NOMO-1 treated with DMSO at 0.1 percent for 48 hours (cell line): ENCODE data around the gene OLAH.
A peak's percentile ranks its signal among the peaks of the same experiment; 100 is the strongest.
"Not testable (repeated sequence)": the region's sequence is repeated elsewhere in the genome, so short reads cannot be mapped to it uniquely, and the experiment has no call there.

Source experiments
- DNase-seq: peaks from one replicate; lab custom pipeline; 2025; ENCODE audit not compliant: unreplicated experiment; lab: John Stamatoyannopoulos, UW

Gene OLAH

DNA sequence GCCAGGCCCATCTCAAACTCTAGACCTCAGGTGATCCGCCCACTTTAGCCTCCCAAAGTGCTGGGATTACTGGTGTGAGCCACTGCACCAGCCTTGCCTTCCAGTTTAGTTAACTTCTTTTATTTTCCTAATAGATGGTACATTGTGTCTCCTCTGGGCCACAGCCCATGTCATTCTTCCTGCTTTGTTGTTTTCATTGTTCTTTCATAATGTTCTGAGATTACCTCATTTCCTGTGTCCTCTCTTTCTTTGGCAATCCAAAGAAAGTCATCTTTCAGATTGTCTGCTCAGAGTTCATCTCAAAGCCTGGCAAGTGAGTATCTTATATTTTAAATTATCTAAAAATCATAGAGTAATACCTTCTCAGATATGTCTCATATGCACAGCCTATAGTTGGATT lies at the start of gene OLAH:
Gene OLAH (plus strand): TSS at position 270 of the 400 bp plus-strand sequence. CDS start 3,346 bp downstream, outside the sequence.
- peak; percentile 48 for DNase-seq

- no peak for DNase-seq
These were observed 47.7 kb upstream of the OLAH start for GRCh38 chr10:14995964-14996565.

GRCh38 chr10:15013530-15013929 lies 30.2 kb upstream of the OLAH start:
- not testable (repeated sequence) for DNase-seq

- DNase-seq, result no peak
These were observed 28.3 kb upstream of the OLAH start for GRCh38 chr10:15015451-15015850.

DNA sequence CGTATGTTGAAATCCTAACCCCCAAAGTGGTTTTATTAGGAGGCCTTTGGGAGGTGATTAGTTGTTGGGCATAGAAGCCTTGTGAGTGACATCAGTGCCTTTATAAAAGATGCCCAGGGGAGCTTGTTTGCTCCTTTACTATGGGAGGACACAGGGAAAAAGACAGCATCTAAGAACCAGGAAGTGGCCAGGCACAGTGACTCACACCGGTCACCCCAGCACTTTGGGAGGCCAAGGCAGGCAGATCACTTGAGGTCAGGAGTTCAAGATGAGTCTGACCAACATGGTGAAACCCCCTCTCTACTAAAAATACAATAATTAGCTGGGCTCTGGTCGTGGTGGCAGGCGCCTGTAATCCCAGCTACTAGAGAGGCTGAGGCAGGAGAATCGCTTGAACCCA lies 22.8 kb upstream of the OLAH start:
- DNase-seq, result peak; percentile 20

- DNase-seq, result not testable (repeated sequence)
These were observed 20.7 kb upstream of the OLAH start for GRCh38 chr10:15023079-15023478.

GRCh38 chr10:15024017-15025004 lies 19.4 kb upstream of the OLAH start:
- not testable (repeated sequence) for DNase-seq

GRCh38 chr10:15025040-15025439 lies 18.7 kb upstream of the OLAH start:
- peak; percentile 20 for DNase-seq

- DNase-seq, result no peak
These were observed 16.0 kb upstream of the OLAH start for GRCh38 chr10:15027741-15028140.

DNA sequence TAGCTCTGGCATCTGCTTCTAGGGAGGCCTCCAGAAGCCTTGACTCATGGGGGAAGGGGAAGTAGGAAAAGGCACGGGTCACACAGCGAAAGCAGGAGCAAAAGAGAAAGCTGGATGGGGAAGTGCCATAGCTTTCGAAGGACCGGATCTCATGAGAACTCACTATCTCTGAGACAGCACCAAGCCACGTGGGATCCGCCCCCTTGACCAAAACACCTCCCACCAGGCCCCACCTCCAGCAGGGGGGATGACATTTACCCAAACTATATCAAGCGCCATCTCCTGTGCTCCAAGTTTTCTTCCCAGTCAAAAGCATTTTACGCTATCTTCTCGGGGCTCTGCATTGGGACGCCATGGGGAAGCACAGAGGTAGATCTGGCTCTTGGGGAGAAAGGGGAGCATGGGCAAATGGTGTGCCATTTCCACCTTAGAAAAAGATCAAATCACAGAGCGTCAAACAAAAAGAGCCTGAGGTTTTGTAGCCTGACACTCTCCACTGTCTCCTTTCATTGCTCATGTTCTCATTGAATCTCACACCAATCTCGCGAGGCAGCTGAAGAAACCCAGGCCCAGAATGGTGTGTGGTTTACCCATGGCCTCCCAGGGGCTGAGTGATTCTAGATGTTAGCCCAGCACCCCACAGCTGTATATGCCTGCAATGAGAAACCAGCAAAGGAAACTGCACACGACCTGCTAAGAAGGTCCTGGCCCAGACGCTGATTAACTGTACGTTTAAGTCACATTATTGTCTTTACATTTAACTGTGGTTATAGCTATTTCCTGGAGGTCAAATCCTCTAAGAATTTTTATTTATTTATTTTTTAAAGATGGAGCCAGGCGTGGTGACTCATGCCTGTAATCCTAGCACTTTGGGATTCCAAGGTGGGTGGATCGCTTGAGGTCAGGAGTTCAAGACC lies 8.1 kb upstream of the OLAH start:
- DNase-seq, result peak; percentile 91

DNA sequence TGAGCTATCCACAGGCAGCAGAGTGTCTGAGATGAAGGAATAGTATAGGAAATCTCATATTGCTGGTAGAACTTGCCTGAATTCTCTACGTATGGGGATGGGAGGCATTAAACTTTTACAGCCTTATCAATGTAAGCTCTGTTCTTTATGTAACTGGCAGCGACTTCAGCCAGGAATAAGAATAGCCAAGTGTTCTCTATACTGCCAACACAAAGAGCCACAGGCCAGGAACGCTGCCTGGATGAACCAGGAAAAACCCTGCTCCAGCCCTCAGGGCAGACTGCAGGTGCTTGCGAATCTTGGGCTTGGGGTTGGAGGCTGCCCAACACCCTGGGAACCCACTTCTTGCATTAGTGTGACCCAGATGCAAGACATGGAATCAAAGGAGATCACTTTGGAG lies 6.1 kb upstream of the OLAH start:
- no peak for DNase-seq

GRCh38 chr10:15038416-15038815 lies 5.3 kb upstream of the OLAH start:
- DNase-seq, result no peak

GRCh38 chr10:15045380-15045779 lies 1.6 kb downstream of the OLAH start:
- DNase-seq, result no peak

- no peak for DNase-seq
These were observed 2.9 kb downstream of the OLAH start for GRCh38 chr10:15046626-15047025.

DNA sequence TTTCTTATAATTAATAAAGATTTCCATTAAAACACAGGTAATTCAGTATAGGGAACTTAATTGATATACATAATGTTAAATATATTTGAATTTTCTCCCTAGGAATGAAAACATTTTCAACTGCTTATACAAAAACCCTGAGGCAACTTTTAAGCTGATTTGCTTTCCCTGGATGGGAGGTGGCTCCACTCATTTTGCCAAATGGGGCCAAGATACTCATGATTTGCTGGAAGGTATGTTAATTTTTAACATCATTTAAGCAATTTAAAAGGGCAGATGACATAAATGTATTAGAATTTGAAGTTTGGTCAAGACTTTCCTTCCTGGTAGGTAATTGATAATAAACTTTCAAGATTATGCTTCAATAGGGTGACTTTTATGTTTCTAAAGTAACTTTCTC lies 5.8 kb downstream of the OLAH start:
- DNase-seq, result no peak

DNA sequence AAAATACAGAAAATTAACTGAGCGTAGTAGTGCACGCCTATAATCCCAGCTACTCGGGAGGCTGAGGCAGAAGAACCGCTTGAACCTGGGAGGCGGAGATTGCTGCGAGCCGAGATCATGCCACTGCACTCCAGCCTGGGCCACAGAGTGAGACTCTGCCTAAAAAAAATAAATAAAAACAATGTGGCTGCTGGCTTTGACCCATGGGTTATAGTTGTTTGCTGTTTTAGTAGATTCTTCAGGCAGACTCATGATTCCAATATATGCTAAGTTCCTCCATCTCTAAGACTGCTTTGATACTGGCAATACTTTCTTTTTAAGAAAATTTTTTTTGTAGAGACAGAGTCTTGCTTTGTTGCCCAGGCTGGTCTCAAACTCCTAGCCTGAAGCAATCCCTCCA lies 8.4 kb downstream of the OLAH start:
- DNase-seq, result no peak

- DNase-seq, result no peak
These were observed 9.3 kb downstream of the OLAH start for GRCh38 chr10:15053061-15053460.

DNA sequence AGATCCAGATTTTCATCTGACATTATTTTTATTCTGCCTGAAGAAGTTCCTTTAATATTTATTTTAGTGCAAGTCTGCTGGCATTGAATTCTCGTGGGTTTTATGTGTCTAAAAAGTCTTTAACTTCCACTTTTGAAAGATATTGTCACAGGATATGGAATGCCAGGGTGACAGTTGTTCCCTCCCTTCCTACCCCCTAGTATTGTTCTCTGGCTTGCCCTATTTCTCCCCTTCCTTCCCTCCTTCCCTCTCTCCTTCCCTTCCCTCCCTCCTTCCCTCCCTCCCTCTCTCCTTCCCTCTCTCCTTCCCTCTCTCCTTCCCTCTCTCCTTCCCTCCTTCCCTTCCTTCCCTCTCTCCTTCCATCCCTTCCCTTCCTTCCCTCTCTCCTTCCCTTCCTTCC lies 14.9 kb downstream of the OLAH start:
- DNase-seq, result no peak

GRCh38 chr10:15059914-15060313 lies 16.2 kb downstream of the OLAH start:
- no peak for DNase-seq

GRCh38 chr10:15060638-15061037 lies 16.9 kb downstream of the OLAH start:
- DNase-seq, result no peak

DNA sequence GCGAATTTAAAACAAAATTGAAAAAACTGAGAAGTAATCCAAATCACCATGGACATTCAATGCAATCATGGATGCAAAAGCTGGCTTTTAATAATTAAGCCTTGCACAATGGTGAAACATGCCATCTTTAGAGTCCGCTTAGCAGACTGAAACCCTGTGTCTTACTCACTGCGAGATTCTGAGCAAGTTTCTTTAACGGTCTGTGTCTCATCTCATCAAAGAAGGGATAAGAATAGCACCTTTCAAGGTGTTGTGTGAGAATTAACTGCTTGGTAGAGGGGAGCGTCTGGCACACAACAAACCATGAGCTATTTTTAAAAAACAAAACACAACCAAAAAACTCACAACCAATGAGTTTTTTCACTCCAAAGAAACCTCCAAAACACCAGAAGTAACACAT lies 23.4 kb downstream of the OLAH start:
- DNase-seq, result no peak
